Keratinocyte (primary cell): ENCODE data around the gene TMEM45A.

Source experiments
- EZH2 ChIP-seq: IDR thresholded peaks from one replicate; pipeline ENCODE4 v1.6.1; 2012; ENCODE audit warnings: inconsistent platforms, mild to moderate bottlenecking, low read length, moderate library complexity
- TF ChIP-seq, protein P1 (sequence below), 3 experiments: IDR thresholded peaks in 1 of 3; conservative IDR thresholded peaks in 1 of 3; optimal IDR thresholded peaks in 1 of 3; 2 replicates in 2 of 3; 3 replicates in 1 of 3; pipeline versions ENCODE3 to v1.5.1; 2011; ENCODE audit warnings: low read length in 3 of 3, mild to moderate bottlenecking in 3 of 3, moderate library complexity in 2 of 3, control low read depth in 1 of 3, inconsistent platforms in 1 of 3; ENCODE audit not compliant: insufficient read depth in 2 of 3; ENCODE audit errors: extremely low read depth in 1 of 3

- TF ChIP-seq EZH2: no peak
- TF ChIP-seq, protein P1, sequence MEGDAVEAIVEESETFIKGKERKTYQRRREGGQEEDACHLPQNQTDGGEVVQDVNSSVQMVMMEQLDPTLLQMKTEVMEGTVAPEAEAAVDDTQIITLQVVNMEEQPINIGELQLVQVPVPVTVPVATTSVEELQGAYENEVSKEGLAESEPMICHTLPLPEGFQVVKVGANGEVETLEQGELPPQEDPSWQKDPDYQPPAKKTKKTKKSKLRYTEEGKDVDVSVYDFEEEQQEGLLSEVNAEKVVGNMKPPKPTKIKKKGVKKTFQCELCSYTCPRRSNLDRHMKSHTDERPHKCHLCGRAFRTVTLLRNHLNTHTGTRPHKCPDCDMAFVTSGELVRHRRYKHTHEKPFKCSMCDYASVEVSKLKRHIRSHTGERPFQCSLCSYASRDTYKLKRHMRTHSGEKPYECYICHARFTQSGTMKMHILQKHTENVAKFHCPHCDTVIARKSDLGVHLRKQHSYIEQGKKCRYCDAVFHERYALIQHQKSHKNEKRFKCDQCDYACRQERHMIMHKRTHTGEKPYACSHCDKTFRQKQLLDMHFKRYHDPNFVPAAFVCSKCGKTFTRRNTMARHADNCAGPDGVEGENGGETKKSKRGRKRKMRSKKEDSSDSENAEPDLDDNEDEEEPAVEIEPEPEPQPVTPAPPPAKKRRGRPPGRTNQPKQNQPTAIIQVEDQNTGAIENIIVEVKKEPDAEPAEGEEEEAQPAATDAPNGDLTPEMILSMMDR (optimal IDR thresholded peaks at IDR 0.05 in 1 of 3, IDR thresholded peaks at IDR 0.05 in 1 of 3, conservative IDR thresholded peaks at IDR 0.05 in 1 of 3; ENCODE audit: extremely low read depth in 1 of 3, insufficient read depth in 2 of 3, low read length in 3 of 3): no peak
Observed at GRCh38 chr3:100521439-100521845, 29.0 kb downstream of the TMEM45A start.
